ENCODE measurements around the gene NPM3.

NPM3 gene

GRCh38 chr10:101774589-101775272 is 8.5 kb downstream of the NPM3 start:
- DNase-seq (ENCODE audit: low spot score) = no peak

GRCh38 chr10:101773923-101774588 is 9.2 kb downstream of the NPM3 start:
- no peak for DNase-seq (ENCODE audit: low spot score)

DNA sequence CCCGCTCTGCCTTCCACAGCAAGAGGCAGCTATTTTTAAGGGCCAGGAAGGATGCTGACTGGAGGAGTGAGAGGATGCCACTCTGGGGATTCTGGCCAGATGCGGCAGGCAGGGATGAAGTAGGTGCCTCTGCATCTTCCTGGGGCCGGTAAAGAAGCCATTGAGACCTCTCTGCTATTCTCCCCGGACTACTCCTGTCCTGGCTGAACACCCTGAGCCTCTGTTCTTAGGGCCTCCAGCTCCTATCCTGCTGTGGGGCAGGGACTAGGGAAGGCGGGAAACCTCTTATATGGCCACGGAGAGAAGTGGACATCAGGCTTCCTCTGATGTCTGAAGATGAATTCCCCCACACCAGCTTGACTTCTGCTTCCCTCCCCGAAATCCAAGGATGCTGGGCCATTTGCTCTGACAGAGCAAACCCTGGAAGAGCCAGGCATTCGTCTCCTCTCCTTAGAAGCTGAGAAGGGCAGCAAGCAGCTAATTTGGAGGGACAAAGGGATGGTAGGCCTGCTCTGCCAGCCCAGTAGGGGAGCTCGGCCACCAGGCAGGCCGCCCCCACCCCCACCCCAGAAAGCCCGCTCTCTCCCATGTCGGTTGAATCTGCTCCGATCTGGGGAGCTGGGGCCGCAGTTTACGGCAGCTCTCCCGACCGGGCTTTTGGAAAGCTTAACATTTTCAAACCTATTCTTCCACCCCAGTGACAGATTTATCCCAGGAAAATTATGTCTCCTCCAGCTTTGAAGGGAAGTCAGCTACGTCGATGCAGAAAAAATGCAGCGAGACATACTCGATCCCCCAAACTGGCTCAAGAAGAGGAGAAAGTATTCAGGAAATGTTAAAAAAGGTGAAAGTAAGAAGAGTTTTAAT is 10.1 kb downstream of the NPM3 start:
- no peak for DNase-seq (ENCODE audit: low spot score)

GRCh38 chr10:101772017-101772894 is 11.0 kb downstream of the NPM3 start:
- no peak for DNase-seq (ENCODE audit: low spot score)

DNA sequence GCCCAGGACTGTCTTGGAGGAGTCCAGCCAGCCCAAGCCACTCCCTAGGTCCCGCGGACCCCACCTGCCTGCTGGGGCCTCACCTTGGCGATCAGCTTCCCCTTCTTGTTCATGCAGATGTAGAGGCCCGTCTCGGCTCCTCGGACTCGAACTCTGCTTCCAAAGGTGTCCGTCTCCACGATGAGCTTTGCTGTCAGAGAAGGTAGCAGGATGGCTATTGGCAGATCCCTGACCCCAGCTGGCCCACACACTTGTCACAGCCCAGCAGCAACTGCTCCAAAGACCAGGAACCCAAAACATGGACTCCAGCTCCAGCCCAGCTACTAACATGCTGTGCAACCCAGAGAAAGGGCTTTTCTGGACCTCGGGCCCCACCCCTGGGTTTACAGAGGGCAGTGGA is 11.9 kb downstream of the NPM3 start:
- no peak for DNase-seq (ENCODE audit: low spot score)

- no peak for DNase-seq (ENCODE audit: low spot score)
These were observed 12.7 kb downstream of the NPM3 start for GRCh38 chr10:101770331-101771215.

GRCh38 chr10:101769541-101770180 is 13.6 kb downstream of the NPM3 start:
- DNase-seq (ENCODE audit: low spot score) = no peak

- no peak for DNase-seq (ENCODE audit: low spot score)
These were observed 14.5 kb downstream of the NPM3 start for GRCh38 chr10:101768791-101769170.

DNA sequence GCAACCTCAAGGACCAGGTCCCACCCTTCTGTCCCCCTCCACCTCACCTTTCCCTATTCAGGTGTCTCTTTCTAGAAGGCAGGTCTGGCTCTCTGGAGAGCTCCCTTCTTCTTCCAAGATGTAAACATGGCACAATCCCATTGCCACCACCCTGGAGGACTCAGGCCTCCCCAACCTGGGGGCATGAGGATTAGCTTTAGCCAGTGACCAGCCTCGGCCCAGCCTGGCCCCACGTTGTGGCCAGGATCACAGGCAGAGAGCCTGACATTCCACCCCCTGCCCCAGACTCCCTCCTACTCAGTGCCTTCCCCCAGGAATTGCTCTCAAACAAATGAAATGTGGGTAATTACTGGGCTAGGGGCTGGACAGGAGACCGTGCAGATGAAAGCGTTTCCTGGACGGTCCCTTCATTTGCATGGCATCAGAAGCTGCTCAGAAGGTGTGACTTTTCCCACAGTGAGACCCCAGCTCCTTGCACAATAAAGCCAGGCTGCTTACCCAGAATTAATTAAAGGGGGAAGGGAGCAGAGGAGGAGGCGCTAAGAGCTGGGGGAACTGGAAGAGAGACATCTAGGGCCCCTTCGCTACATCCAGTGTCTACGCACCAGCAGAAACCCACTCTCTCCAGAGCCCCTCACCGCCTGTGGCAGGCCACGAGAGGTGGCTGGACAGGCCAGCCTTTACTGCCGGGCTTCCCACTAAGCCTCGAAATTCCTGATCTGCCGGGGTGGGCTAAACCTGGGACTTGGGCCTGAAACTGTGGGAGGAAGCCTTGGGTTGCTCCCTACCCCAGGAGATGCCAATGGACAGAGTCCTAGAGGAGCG is 15.1 kb downstream of the NPM3 start:
- DNase-seq (ENCODE audit: low spot score) = no peak

DNA sequence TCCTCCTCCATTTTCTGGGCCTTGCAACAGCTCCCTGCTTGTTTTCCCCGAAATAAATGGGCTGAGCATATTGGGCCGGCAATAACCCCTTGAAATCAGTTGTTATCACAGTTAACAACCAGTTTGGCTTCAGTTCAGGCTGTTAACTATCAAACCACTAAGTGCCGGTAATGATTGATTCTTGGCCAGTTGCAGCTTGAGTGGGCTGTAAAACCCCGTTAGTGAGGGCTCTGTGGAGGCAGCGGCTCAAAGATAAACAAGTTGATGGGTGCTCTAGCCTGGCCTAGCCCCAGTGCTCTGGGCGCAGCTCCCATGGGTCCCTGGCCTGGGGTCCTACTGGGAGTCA is 15.7 kb downstream of the NPM3 start:
- DNase-seq (ENCODE audit: low spot score) = no peak

DNA sequence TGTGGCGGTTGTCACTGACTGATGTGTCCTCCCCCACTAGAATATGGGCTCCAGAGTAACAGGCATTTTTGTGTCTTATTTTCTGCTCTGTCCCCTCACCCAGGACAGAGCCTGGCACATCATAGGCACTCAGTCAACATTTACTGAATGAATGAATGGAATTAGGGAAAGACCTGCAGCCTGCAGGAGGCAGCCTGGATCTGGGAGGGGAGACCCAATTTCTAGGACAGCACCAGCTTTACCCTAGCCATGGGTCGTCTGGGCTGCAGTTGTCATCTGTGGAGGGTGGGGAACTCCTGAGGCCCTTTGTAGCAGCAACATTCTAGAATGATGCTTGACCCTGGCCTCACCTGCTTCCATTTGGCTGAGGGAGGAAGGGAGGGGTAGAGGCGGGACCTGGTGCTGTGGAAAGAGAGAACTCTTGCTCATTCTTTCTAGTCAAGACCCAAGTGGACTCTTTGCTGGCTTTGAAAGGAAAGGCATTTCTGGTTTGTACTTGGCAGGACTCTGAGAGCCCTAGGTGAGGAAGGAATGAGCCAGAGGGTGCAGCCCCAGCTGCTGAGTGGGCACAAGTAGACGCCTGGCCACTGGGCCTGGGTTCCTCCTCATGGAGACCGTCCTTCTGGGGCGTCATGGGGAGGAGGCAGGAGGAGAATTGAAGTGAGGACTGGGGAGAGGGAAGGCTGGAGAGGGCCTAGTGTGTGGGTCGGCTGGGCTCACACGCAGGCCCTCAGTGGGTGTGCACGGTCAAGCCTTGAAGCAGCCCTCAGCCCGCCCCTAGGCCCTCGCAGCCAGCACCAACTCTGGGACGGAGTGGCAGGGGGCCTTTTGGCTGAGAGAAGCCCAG is 16.3 kb downstream of the NPM3 start:
- no peak for DNase-seq (ENCODE audit: low spot score)

DNA sequence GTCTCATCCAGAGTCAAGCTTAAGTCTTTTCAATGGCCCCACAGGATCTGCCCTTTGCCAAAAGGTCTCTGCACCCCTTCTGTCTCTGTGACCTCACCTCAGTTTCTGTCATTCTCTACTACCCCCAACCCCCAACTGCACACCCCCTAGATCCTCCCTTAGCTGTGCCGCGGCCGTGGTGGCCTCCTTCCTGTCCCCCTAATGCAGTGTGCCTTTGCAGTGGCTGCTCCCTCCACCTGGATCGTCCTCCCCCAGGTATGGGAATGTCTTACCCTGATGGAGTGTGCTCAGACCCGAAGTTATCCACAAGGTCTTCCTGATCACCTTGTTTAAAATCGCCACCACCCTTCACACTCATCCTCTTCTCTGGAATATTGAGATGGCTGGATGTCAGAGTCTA is 16.9 kb downstream of the NPM3 start:
- no peak for DNase-seq (ENCODE audit: low spot score)

GRCh38 chr10:101763141-101763846 is 20.0 kb downstream of the NPM3 start:
- no peak for DNase-seq (ENCODE audit: low spot score)

DNA sequence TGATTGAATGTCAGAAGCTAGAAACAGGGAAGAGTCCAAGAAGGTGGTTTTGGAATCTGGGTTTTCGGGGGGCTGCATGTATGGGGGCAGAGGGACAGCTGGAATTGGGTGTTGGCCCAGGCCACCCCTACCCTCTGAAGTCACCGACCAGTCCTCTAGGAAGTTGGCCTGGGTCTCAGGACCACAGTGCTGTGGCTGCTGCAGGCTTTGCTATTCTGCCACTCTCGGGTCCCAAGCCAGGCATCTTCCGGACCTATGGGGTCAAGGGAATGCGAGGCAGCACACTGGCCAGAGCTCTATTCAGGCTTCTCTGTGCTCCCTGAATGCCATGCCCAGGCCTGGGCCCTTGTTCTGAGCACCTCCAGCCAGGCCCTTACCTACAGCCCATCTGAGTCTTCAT is 20.5 kb downstream of the NPM3 start:
- no peak for DNase-seq (ENCODE audit: low spot score)

DNA sequence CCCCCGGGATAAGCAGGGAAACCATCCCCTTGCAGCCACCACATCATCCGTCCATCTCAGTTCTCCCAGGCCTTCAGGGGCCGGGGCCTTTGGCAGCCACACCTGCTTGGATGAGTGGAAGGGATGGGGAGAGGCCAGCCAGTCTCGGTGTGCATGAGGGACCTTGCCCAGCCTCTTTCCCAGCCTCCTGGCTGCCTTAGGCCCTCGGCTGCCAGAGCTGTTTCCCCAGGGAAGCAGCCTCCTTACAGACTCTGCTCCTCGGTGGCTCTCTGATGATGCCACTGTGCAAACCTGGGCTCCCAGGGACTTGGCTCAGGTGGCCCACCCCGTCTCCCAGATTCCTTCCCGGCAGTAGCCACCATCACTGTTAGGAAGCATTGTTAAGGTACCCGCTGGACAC is 22.0 kb downstream of the NPM3 start:
- no peak for DNase-seq (ENCODE audit: low spot score)

DNA sequence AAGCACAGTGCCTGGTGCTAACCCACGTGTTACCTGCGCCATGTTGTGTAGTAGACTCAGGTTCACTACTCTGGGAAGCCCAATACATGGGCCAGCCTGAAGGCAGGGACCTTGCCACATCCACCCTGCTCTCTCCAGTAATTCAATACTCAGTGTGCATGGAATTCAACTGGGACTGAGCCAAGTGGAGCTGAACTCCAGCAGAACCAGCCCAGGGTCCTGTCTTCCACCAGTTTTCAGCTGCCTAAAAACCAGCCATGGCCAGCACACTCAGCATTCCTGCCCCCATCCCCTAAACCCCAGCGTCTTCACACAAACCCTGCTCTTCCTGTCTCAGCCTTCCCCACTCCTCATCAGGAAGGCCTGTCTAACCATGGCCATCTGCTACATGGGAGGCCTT is 22.7 kb downstream of the NPM3 start:
- no peak for DNase-seq (ENCODE audit: low spot score)

DNA sequence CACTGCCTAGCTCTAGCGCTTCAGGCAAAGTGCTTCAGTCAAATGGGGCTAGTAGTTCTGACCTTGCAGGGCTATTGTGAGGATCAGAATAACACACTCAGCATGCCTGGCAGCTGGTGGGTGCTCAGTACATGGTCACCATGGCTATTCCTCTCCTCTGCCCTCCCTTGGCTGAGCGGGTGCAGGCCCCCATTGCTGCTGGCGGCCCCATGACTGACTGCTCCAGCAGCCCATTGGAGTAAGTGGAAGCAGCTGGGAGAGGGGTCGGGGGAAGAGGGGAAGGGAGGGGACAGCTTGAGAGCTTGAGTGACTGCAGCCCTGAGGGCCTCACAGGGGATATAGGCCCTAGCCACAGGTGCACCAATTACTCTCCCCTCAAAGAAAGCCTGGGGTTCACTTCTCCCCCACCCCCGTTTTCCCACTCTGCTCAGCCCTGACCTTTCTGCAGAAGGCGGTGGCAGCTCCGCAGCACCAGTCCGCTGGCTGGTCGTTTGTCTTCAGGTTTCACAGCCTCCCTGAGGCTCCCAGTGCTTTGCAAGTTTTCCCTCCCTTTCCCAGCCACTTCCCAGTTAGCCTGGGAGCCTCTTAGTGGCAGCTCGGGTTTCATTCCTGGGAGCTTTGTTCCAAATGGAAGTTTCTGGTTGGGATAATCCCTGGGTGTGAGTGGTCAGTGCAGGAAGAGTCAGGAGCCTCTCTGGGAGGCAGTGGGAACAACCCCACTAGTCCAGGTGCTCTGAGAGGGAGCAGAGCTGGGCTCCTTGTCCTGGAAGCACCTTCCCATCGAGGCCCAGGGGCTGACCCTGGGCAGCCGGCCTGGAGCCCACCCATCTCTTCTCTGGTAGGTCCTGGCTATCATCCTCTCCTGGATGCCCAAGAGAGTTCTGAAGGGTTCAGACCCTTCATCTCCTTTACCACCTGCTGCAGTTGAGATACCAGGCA is 23.7 kb downstream of the NPM3 start:
- DNase-seq (ENCODE audit: low spot score) = no peak

Data from LoVo (cell line).